ENCODE measurements around the gene PIGU.
A peak's percentile ranks its signal among the peaks of the same experiment; 100 is the strongest.
"Not testable (repeated sequence)": the region's sequence is repeated elsewhere in the genome, so short reads cannot be mapped to it uniquely, and the experiment has no call there.

The PIGU gene

DNA sequence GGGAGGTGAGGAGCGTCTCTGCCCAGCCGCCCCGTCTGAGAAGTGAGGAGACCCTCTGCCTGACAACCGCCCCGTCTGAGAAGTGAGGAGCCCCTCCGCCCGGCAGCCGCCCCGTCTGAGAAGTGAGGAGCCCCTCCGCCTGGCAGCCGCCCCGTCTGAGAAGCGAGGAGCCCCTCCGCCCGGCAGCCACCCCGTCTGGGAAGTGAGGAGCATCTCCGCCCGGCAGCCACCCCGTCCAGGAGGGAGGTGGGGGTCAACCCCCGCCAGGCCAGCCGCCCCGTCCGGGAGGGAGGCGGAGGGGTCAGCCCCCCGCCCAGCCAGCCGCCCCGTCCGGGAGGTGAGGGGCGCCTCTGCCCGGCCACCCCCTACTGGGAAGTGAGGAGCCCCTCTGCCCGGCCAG, 18.2 kb downstream of the PIGU start:
- DNase-seq = not testable (repeated sequence)

DNA sequence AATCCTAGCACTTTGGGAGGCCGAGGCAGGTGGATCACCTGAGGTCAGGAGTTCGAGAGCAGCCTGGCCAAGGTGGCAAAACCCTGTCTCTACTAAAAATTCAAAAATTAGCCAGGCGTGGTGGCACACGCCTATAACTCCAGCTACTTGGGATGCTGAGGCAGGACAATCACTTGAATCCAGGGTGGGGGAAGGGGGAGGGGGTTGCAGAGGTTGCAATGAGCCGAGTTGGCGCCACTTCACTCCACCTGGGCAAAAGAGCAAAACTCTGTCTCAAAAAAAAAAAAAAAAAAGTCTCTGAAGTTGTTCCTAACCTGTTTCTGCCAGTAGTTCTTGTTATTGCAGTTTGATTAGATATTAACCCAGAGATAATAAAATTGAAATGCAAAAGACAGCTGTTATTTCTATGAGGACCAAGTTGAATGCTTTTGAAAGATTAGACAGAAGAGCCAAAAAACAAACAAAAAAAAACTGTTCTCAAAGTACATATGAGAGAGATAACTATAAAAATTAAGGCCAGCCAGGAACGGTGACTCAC, 22.6 kb downstream of the PIGU start:
- no peak for DNase-seq

DNA sequence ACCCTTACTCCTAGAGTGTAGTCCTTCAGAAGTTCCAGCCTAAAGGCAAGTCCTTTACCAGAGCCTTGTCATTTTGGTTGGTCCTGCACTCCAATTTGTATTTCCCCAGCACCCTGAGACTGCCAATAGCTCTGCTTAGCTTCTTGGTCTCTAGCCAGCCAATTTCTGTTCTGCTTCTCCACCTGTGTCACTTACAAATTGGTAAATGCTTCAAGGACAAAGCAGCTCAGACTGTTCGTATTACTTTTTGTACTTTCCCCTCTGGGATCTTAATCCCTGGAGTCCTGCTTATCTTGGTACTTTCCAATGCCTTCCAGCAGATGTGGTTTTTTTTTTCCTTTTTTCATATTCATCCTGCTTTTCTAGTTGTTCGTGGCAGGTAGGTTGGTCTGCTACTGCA, 25.7 kb downstream of the PIGU start:
- DNase-seq = no peak

DNA sequence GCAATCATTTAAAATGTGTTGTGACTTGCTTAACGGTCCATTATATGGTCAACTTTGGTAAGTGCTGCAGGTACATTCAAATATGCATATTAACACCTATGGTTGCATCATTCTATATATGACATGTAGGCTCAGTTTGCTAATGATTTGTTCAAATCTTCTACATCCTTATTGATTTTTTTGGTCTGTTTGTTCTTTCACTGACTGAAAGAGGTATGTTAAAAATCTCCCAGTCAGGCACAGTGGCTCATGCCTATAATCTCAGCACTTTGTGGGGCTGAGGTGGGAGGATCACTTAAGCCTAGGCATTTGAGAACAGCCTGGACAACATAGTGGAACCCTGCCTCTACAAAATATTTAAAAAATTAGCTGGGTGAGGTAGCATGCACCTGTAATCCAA, 29.2 kb downstream of the PIGU start:
- no peak for DNase-seq

DNA sequence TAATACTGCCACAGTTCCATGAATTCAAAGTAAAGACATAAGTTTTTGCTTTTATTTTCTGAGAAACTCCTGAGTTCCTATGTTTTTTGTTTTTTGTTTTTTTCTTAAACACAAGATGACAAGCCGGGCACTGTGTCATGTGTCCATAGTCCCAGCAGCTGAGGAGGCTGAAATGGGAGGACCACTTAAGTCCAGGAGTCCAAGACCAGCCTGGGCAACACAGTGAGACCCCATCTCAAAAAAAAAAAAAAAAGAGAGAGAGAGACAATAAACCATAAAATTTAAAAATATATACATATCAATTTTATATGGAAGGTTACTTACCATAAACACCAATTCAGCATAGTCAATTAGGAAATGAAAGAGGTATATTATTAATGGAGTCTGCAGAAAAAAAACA, 31.9 kb downstream of the PIGU start:
- DNase-seq = no peak

DNA sequence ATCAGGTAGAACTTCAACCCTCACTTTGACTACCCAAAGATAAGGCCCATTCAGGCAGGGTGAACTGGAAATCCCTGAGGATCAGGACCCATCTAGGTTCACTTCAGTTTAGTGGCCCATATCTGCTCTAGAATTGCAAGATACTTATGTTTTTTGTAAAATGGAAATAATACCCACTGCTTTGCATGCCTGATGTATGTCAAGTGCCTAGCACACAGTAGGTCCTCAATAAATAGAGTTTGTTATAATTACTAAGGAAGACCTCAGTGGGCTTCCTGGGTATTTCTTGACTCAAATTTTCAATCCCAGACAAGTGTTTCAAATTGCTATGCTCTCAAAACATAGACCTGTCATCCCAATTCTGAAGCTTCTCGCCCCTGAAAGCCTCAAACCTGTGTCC, 32.5 kb downstream of the PIGU start:
- no peak for DNase-seq

DNA sequence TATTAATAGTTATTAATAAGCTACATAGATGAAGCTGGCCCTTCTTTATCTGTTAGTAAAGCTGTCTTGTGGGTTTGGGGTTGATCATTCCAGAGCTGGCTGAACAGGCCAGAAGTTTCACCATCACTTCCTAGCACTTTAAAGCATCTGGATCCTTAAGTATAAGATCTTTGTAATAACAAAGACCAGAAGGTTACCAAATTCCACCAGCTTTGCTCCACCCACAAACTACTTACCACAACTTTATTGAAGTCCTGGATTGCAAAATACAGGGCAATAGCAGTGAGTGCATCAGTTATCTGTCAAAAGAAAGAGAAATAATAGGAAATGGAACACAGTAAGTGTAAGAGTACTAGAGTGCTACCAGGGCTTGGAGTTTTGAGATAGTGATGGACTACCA, 33.0 kb downstream of the PIGU start:
- no peak for DNase-seq

DNA sequence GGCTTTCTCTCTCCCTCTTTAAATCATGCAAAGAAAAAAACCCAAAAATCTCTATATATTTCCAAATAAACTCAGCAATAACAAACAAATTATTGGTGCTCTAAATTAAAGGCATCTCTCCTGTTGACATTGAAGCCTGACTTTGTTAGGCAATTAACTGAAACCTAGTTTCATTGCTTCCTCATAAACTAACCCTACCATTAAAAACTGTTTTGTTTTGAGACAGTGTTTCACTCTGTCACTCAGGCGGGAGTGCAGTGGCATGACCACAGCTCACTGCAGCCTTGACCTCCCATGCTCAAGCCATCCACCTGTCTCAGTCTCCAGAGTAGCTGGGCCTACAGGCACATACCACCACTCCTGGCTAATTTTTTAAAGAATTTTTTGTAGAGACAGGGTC, 34.9 kb downstream of the PIGU start:
- DNase-seq = no peak

DNA sequence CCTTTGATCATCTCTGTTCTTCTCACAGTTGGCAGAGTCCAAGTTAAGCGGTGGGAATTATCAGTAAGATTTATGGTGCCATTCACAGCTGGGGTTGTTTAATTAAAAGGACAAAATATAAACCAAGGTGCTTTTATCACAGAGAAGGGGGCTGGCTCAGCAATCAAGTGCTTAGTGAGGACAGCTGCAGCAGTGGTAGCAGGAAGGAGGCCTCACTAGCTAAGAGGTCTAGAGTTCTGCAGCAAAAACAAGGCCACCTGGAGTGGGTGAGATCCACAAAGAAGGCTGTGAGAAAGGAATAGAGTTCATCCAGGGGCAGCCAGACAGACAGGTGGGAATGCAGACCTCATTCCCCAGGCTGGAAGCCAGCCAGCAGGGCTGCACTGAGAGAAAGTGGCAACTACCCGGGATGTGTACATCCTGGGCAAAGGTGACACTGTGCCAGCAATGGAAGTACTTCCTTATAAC, 37.1 kb downstream of the PIGU start:
- peak; percentile 95 for DNase-seq

DNA sequence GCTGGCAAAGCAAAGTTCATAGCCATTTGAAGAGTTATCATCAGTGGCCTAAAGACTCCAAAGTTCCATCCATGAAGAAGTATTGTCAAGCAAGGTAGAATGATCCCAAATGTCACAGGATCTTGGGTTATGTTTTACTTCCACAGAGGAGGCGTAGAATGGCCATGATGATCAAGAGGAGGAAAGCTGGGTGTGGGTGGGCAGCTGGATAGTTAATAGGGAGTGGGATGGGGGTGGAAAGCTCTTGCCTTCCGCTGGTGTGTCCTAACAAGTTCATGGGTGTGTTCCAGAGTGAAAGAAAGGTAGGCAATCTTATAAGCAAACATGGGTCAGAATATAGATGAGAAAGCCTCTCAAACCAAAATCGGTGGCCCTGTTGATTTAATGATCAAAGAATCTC, 38.4 kb downstream of the PIGU start:
- no peak for DNase-seq

DNA sequence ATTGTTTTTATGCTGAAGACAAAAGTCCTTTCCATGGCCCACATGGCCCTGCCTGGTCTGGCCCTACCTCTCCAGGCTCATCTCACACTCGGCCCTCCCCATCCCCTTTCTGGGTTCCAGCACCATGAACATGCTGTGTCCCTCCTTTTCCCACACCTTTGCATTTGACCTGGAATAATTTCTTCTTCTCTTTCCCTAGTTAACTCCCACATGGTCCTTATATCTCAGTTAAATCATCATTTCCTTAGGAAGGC, 38.9 kb downstream of the PIGU start:
- no peak for DNase-seq

DNA sequence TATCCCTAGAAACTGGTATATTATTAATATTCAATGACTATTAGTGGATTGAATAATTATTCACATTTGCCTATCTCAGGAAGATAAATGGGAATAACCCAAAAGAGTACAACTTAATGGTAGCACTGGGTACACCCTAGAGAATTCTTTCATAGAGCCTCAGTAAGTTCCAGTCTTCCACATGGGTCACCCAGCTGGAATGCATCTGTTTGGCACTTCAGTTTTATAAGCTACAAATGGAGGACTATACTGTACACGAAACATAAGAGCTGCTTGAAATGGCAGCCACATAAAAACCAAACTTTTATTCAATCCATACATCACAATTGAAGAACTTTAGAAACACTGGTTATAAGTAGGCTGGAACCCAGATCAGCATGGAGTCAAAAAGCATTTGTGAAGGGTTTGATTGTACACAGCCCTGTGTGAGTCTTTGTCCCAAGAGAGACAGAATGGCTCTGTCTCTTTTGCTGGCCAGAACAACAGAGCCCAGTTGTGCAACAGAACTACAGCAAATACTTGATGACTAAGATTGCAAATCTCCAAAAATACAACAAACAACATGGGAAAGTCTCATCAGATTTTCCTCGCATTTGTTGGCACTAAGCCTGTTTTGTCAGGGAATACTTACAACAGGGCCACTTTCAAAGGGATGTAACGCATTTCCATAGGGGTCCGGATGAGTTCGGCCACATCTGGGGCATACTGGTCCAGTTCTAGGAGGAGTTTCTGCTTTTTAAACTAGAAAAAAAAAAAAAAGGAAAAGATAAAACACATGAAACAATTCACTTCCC, 39.5 kb downstream of the PIGU start:
- no peak for DNase-seq

DNA sequence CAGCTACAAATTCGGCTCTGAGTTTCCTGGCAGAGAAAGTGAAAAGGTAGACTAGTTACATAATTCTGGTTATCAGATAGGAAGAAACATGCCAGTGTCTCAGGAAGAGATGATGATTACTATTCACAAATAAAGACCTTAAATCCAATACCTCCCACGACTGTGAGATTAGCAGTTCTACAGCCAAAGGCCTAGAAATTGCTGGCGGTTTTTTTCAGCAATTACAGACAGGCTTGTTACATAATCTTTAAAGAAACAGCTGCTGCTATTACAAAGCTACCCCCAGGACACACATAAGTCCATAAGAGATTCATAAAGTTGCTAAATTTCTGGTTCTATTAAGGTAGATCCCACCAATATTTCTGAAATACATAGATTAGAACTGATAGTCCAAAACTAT, 40.2 kb downstream of the PIGU start:
- DNase-seq = no peak

DNA sequence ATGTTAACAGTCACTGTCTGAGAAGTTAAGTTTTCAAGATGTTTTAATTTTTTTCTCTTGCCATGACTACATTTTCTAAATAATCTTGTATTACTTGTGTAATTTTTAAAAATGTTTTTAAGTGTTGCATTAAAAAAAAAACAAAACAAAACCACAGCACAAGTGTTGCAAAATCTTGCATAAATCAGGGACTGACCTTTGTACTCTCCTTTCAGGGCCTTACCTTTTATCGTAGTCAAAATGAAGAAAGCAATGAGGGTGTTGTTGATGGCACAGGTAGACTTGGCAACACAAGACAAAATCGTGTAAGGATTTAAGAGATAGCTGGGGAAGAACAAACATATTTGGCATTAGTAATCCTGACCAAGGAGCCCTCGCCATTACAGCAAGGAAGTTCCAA, 42.5 kb downstream of the PIGU start:
- DNase-seq = no peak

DNA sequence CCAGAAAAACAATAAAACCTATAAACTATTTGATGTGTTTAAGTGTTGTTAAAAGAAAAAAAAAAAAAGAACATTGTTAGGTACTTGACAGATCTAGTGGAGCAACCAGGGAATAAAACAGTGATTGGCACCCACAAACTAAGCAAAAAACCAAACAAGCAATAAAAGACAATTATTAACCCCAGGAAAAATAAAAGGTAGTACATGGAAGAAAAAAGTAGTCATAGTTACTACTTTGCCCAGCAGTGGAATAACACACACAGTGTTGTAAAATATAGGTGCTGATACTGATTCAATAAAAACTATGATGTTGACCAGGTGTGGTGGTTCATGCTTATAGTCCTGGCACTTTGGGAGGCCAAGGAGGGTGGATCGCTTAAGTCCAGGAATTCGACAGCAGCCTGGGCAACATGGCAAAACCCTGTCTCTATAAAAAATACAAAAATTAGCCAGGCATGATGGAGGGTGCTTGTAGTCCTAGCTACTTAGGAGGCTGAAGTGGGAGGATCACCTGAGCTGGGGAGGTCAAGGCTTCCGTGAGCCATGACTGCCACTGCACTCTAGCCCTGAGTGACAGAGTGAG, 43.9 kb downstream of the PIGU start:
- no peak for DNase-seq

DNA sequence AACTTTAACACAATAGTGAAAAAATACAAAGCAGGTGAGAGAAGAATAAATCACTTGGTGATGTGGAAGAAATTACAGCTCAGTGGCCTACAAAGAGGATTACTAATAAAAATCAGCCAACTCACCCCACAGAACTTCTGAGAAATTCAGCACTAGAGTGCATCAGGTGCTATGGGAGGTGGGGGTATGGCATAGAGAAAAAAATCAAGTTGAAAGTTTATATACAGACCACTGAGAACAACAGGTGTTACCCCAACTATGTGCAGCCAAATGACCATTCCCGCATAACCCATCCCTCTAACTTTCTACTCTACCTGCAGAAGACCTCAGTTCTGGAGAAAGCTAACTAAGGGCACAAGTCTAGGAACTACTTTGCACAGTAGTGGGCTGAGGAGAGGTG, 47.0 kb downstream of the PIGU start:
- no peak for DNase-seq

DNA sequence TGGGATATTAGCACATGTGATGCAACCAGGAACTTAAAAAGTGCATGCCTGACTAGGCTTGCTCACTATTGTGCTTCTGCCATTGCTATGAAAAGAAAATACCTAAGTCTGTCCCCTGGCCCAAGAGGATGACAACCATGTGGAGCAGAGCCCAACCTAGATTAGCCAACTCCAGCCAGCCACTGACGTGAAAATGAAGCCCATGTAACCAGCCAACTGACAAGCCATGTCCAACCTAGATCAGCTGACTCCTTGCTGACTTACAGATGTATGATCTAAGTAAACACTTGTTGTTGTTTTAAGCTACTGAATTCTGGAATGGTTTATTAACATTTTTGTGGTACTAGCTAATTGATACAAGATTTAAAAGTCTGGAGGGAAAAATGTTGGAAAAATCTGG, 47.5 kb downstream of the PIGU start:
- no peak for DNase-seq

DNA sequence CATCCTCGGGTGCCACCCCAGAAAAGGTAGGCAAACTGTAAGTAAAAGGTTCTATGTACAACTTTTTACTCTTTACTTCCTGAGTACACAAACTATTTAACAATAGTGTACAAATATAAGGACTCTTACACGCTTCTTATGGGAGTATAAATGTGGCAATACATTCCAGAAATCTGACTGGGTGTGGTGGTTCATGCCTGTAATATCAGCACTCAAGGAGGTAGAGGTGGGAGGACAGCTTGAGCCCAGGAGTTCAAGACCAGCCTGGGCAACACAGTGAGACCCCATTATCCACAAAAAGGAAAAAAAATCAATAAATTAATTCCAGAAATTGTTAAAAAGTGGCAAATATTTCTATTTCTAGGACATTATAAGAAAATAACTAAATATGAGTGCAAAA, 48.9 kb downstream of the PIGU start:
- no peak for DNase-seq

DNA sequence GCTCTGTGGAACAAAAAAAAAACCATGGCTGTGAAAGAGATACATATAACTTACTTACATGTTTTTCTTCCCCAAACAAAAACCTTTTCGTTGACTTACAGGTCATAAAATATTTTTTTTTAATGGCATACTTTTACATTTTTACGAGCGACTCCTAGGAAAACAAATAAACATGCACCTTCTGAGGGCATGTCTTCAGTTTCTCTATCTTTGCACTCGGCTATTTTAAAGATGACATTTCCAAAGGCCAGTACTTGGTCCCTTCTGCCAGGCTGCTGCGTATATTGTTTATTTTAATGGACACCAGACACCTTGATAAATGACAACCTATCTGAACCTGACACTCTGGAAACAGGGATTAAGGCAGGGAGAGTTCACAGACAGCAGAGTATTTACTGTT, 49.4 kb downstream of the PIGU start:
- DNase-seq = no peak

DNA sequence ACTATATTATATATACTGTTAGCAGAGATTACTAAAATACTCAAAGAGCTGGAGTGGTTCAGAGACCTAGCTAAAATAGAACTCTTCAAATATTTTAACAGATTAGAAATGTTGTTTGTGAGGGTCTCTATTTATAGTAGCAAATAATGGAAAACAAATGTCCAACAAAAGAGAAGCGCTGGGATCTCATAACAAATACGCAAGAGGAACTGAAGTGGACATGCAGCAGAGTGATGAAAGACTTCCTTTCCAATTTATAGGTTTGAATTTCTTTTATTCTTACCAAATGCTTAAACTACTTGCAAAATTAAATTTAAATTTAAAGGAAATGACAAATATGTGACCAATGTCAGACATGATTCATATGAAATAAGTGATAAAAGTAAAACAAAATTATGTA, 49.9 kb downstream of the PIGU start:
- no peak for DNase-seq

DNA sequence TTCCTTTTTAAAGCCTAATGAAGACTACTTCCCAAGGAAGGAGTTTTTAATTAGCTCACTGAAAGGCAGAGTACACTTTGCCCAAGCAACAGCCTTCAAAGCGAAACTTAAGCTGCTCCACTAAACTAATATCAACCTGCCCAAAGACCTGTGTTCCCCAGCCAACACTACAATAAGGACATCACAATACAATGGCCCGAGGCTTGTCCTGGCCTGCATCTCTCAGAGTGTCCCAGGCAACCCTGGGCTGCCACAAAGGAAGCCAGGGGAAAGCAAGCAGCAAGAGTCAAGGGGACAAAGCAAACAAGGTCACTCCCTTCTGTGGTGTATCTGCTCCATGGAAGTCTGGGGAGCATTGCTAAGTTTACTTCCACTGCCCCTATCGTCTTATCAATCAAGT, 52.3 kb downstream of the PIGU start:
- DNase-seq = no peak

DNA sequence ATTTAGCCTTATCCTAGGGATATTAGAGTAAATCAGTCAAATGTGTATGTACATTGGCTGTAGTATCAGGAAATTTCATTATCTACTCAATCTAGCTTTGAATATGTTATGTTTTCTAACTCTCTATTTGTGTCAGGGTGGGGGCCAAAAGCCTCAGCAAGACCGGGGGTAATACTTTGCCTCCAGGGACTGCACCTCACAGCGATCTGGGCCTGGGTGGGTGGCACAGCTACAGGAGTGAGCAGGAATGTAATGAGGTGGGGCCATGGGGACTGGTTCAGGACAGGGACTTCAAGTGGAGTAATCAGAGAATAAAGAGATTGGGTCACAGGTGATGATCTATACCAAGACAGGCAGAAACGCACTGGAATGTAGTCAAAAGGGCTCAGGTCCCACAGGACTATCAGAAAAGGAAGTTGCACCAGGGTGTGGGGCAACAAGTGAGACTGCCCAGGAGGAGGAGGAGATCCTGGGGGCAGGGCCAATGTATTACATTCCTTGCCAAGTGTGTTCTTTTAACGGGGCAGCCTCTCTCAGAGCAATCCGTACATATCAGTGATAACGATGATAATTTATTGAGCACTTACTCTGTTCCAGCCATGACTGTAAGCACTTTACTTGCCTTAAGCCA, 54.0 kb downstream of the PIGU start:
- no peak for DNase-seq

DNA sequence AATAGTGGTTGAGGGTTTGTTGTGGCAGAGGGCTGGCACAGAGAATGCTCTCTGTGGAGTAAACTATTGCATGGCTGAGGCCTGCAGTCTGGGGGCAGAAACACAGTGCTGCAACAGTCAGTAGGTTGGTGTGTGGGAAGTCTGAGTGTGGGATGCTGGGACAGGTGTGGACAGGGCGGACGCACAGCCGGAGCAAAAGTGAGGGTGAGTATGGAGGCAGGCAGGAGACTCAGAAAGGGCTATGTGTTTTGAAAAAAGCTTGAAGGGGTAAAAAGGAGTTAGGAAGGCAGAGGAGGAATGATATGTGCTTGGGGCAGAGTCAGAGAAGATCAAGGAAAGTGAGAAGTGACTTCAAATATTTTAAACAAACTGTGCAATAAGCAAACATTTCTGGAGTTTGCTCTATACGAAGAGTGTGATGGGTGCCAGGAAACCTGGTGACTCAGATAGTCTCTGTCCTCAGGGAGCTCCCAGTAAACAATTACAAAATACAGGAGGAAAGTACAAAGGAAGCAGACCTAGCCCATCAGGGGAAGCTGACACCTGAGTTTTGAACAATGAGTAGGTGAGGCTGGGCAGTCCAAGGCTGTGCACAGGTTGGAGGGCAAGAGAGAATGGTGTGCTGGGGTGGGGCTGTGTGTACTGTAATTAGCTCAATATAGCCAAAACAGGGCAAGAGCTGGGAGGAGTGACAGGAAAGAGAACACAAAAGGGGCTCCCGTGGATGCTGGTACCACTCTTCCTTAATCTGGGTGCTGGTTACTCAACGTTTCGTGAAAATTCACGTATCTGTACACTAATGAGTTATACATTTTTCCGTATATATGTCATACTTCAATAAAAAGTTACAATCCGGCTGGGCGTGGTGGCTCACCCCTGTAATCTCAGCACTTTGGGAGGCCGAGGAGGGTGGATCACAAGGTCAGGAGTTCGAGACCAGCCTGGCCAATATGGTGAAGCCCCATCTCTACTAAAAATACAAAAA, 55.2 kb downstream of the PIGU start:
- no peak for DNase-seq

DNA sequence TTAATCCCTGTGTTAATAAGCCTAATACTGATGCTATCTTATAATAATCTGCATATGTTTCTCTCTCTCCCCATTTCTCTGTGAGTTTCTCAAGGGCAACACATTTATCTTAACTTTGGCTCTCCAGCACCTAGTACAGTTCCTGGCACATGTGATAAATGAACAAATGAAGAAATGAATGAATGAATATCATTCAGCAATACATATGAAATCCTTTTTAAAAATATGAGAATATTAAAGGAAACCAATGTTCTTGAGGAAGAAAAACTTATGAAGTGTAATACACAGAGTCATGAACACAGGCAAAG, 55.9 kb downstream of the PIGU start:
- no peak for DNase-seq
